ENCODE results near the gene OSBP. TPM values are rescaled to one million over a fixed set of nuclear protein-coding genes. Genes with fewer than 3 reads are reported as not detected.
A peak's percentile ranks its signal among the peaks of the same experiment; 100 is the strongest.
"Not testable (repeated sequence)": the region's sequence is repeated elsewhere in the genome, so short reads cannot be mapped to it uniquely, and the experiment has no call there.

Gene OSBP
- total and polyA plus RNA-seq, 4 donors, result 12.0 to 41.9 (median 30.2) TPM

DNA sequence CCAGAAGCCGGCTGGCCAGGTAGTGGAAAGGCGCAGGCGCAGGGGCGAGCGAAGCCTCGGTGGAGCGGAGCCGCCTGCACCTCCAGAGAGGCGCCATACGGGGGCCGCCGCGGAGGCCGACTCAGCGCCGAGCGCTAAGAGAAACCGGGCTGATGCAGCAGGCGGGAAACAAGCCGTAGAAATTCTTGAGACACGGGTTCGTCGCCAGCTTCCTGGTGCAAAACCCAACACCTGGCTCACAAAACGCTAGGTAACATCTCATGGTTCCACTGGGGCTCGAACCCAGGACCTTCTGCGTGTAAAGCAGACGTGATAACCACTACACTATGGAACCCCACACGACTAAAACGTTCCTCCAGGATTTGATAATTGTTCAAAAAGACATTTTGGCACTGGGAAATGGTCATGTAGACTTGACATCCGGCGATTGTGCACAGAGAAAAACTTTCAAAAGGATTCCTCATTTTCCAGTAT is 65.2 kb downstream of the OSBP start:
- no peaks in the 10 kb centered on the region for H3K9me3 ChIP-seq (ENCODE audit: control insufficient read depth in 4 of 4, insufficient read depth in 3 of 4, low read length in 3 of 4)

GRCh38 chr11:59548309-59548656 is 67.3 kb downstream of the OSBP start:
- ATAC-seq (ENCODE audit: insufficient read depth, low FRiP score) (no peak), DNase-seq (no peak)
- Histone ChIP-seq H3K27ac (ENCODE audit: low read depth in 1 of 2, low read length in 1 of 2) (no peak overlapping the region), H3K9me3 (ENCODE audit: control insufficient read depth in 4 of 4, insufficient read depth in 3 of 4, low read length in 3 of 4) (no peaks in the 10 kb centered on the region), H3K27me3 (ENCODE audit: control insufficient read depth in 3 of 3, insufficient read depth in 3 of 3, low read length in 2 of 3) (no peaks in the 10 kb centered on the region), H3K36me3 (ENCODE audit: control insufficient read depth in 4 of 4, insufficient read depth in 4 of 4, low read length in 4 of 4) (no peaks in the 10 kb centered on the region), H3K9ac (ENCODE audit: insufficient read depth in 1 of 2, low read length in 2 of 2) (no peak overlapping the region), H3K4me1 (ENCODE audit: control insufficient read depth in 5 of 5, insufficient read depth in 5 of 5, low read length in 5 of 5) (peaks cover 0 to 5% (median 0%) of the 10 kb centered on the region in 5 donors), H3K4me3 (no peak overlapping the region)
- 94 to 98% methylated on average over 5 of the region's 5 CpGs for WGBS, 2 donors
- TF ChIP-seq, protein P1, sequence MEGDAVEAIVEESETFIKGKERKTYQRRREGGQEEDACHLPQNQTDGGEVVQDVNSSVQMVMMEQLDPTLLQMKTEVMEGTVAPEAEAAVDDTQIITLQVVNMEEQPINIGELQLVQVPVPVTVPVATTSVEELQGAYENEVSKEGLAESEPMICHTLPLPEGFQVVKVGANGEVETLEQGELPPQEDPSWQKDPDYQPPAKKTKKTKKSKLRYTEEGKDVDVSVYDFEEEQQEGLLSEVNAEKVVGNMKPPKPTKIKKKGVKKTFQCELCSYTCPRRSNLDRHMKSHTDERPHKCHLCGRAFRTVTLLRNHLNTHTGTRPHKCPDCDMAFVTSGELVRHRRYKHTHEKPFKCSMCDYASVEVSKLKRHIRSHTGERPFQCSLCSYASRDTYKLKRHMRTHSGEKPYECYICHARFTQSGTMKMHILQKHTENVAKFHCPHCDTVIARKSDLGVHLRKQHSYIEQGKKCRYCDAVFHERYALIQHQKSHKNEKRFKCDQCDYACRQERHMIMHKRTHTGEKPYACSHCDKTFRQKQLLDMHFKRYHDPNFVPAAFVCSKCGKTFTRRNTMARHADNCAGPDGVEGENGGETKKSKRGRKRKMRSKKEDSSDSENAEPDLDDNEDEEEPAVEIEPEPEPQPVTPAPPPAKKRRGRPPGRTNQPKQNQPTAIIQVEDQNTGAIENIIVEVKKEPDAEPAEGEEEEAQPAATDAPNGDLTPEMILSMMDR (IDR thresholded peaks at IDR 0.05; ENCODE audit: control extremely low read depth, extremely low read depth), result no peak

More for the DNA sequence above, 65.2 kb downstream of the OSBP start:
- no peaks in the 10 kb centered on the region for H3K27me3 ChIP-seq (ENCODE audit: control insufficient read depth in 3 of 3, insufficient read depth in 3 of 3, low read length in 2 of 3)
- TF ChIP-seq, protein P1 (IDR thresholded peaks at IDR 0.05; ENCODE audit: control extremely low read depth, extremely low read depth), result no peak
- H3K9ac ChIP-seq (ENCODE audit: insufficient read depth in 1 of 2, low read length in 2 of 2), result peak overlapping the region; percentile 46 to 94
- peak; percentile 90 for ATAC-seq (ENCODE audit: insufficient read depth, low FRiP score)
- DNase-seq, result peak; percentile 88 to 97 (median 96)
- H3K27ac ChIP-seq (ENCODE audit: low read depth in 1 of 2, low read length in 1 of 2), result peak overlapping the region; percentile 81 to 85
- H3K4me3 ChIP-seq, result peak overlapping the region; percentile 48
- WGBS, 2 donors, result 0 to 1% methylated on average over 30 to 31 of the region's 31 CpGs
- H3K36me3 ChIP-seq (ENCODE audit: control insufficient read depth in 4 of 4, insufficient read depth in 4 of 4, low read length in 4 of 4), result no peaks in the 10 kb centered on the region
- H3K4me1 ChIP-seq (ENCODE audit: control insufficient read depth in 5 of 5, insufficient read depth in 5 of 5, low read length in 5 of 5), result peaks cover 0 to 6% (median 0%) of the 10 kb centered on the region in 5 donors

GRCh38 chr11:59547605-59548308 is 67.8 kb downstream of the OSBP start:
- not testable (repeated sequence) for H3K27me3 ChIP-seq (ENCODE audit: control insufficient read depth in 3 of 3, insufficient read depth in 3 of 3, low read length in 2 of 3); H3K36me3 ChIP-seq (ENCODE audit: control insufficient read depth in 4 of 4, insufficient read depth in 4 of 4, low read length in 4 of 4); ATAC-seq (ENCODE audit: insufficient read depth, low FRiP score); DNase-seq; H3K27ac ChIP-seq (ENCODE audit: low read depth in 1 of 2, low read length in 1 of 2); H3K9me3 ChIP-seq (ENCODE audit: control insufficient read depth in 4 of 4, insufficient read depth in 3 of 4, low read length in 3 of 4); H3K9ac ChIP-seq (ENCODE audit: insufficient read depth in 1 of 2, low read length in 2 of 2); H3K4me3 ChIP-seq; H3K4me1 ChIP-seq (ENCODE audit: control insufficient read depth in 5 of 5, insufficient read depth in 5 of 5, low read length in 5 of 5)
- 85 to 93% methylated on average over 5 of the region's 5 CpGs for whole genome bisulfite sequencing, 2 donors

DNA sequence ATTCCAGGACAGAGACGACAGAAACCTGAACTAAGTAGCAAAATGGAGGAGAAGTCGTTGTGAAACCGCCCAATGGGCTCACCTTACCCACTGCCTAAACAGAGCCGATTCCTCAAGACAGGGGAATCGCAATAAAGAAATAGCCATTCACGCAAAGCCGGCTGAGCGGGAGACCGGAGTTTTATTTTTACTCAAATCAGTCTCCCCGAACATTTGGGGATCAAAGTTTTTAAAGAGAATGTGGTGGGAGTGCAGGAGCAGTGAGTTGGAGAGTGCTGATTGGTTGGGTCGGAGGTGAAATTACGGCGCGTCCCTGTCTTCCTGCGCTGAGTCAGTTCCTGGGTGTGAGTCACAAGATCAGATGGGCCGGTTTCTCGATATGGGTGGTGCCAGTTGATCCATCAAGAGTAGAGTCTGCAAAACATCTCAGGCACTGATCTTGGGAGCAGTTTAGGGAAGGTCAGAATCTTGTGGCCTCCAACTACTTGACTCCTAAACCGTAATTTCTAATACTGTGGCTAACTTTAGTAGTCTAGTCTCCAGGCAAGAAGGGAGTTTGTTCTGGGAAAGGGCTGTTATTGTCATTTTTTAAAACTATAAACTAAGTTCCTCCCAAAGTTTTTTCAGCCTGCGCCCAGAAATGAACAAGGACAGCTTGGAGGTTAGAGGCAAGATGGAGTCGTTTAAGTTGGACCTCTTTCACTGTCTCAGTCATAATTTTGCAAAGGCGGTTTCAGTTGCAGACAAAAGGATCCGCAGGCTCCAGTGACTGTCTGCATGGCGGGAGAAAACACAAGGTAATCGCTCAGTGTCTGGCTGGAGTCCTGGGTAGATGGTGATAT is 70.2 kb downstream of the OSBP start:
- Histone ChIP-seq H3K36me3 (ENCODE audit: control insufficient read depth in 4 of 4, insufficient read depth in 4 of 4, low read length in 4 of 4) (no peaks in the 10 kb centered on the region), H3K9ac (ENCODE audit: insufficient read depth in 1 of 2, low read length in 2 of 2) (no peak overlapping the region), H3K4me1 (ENCODE audit: control insufficient read depth in 5 of 5, insufficient read depth in 5 of 5, low read length in 5 of 5) (peaks cover 0 to 3% (median 0%) of the 10 kb centered on the region in 5 donors), H3K27ac (ENCODE audit: low read depth in 1 of 2, low read length in 1 of 2) (no peak overlapping the region), H3K9me3 (ENCODE audit: control insufficient read depth in 4 of 4, insufficient read depth in 3 of 4, low read length in 3 of 4) (no peaks in the 10 kb centered on the region), H3K4me3 (no peak overlapping the region), H3K27me3 (ENCODE audit: control insufficient read depth in 3 of 3, insufficient read depth in 3 of 3, low read length in 2 of 3) (no peaks in the 10 kb centered on the region)
- ATAC-seq (ENCODE audit: insufficient read depth, low FRiP score), result no peak
- no peak for DNase-seq
- 92 to 96% methylated on average over 24 of the region's 24 CpGs for WGBS, 2 donors
- TF ChIP-seq, protein P1 (IDR thresholded peaks at IDR 0.05; ENCODE audit: control extremely low read depth, extremely low read depth), result no peak
